ENCODE measurements around the gene CEP44. TPM values are rescaled to one million over a fixed set of nuclear protein-coding genes. Genes with fewer than 3 reads are reported as not detected.

CEP44 gene
- total RNA-seq, 1 donor from 2014 or later = 14.1 TPM

DNA sequence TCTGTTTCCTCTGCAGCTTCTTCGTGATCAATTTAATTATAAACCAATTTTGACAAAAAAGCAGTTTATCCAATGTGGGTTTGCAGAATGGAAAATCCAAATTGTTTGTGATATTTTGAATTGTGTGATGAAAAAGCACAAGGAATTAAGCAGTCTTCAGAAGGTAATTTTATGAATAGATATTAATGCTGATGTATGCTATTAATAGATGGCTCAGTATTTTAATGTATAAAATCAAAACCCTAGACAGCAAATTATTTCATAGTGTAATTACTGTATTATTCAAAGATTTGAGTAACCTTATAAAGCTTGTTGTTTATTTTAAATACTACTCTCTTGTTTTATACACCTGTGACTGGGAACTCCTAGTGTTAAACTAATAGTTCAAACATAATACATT lies 20.0 kb downstream of the CEP44 start:
- no peak for DNase-seq (ENCODE audit: extremely low spot score, unreplicated experiment)
- no peaks in the 10 kb centered on the region for H3K4me1 Mint-ChIP-seq (ENCODE audit: unreplicated experiment)
- peaks cover 5% of the 10 kb centered on the region for H3K9me3 Mint-ChIP-seq (ENCODE audit: unreplicated experiment)
- TF ChIP-seq, protein P1, sequence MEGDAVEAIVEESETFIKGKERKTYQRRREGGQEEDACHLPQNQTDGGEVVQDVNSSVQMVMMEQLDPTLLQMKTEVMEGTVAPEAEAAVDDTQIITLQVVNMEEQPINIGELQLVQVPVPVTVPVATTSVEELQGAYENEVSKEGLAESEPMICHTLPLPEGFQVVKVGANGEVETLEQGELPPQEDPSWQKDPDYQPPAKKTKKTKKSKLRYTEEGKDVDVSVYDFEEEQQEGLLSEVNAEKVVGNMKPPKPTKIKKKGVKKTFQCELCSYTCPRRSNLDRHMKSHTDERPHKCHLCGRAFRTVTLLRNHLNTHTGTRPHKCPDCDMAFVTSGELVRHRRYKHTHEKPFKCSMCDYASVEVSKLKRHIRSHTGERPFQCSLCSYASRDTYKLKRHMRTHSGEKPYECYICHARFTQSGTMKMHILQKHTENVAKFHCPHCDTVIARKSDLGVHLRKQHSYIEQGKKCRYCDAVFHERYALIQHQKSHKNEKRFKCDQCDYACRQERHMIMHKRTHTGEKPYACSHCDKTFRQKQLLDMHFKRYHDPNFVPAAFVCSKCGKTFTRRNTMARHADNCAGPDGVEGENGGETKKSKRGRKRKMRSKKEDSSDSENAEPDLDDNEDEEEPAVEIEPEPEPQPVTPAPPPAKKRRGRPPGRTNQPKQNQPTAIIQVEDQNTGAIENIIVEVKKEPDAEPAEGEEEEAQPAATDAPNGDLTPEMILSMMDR (IDR thresholded peaks at IDR 0.05) = no peak
- H3K27me3 Mint-ChIP-seq (ENCODE audit: unreplicated experiment) = no peaks in the 10 kb centered on the region
- H3K4me3 Mint-ChIP-seq (ENCODE audit: unreplicated experiment) = no peak overlapping the region
- no peak overlapping the region for H3K27ac Mint-ChIP-seq (ENCODE audit: unreplicated experiment)
- peaks cover 32% of the 10 kb centered on the region for H3K36me3 Mint-ChIP-seq (ENCODE audit: unreplicated experiment)

DNA sequence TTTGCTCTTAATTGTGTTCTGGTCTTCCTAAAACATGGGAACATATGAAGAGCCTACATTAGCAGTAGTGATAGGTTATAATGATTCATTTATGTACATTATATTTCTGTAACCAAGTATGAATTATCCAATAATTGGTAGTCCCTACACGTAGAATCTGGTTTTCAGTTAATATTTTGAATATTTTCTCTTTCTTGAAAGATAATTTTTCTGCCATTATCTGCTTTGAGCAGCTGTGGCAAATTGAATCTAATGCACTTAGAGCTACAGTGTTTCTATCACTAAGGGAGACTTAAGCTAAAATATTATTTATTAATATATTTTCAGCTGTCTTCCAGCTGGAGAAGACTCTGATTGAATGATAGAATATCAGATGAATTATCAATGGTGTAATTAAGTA lies 21.0 kb downstream of the CEP44 start:
- no peak overlapping the region for H3K4me3 Mint-ChIP-seq (ENCODE audit: unreplicated experiment)
- no peaks in the 10 kb centered on the region for H3K27me3 Mint-ChIP-seq (ENCODE audit: unreplicated experiment)
- no peak for DNase-seq (ENCODE audit: extremely low spot score, unreplicated experiment)
- H3K36me3 Mint-ChIP-seq (ENCODE audit: unreplicated experiment) = peaks cover 30% of the 10 kb centered on the region
- no peak overlapping the region for H3K27ac Mint-ChIP-seq (ENCODE audit: unreplicated experiment)
- TF ChIP-seq, protein P1 (IDR thresholded peaks at IDR 0.05) = no peak
- peaks cover 5% of the 10 kb centered on the region for H3K9me3 Mint-ChIP-seq (ENCODE audit: unreplicated experiment)
- H3K4me1 Mint-ChIP-seq (ENCODE audit: unreplicated experiment) = no peaks in the 10 kb centered on the region

- no peak for DNase-seq (ENCODE audit: extremely low spot score, unreplicated experiment)
- Mint-ChIP-seq H3K27ac (ENCODE audit: unreplicated experiment) (no peak overlapping the region), H3K36me3 (ENCODE audit: unreplicated experiment) (peaks cover 21% of the 10 kb centered on the region), H3K9me3 (ENCODE audit: unreplicated experiment) (peaks cover 5% of the 10 kb centered on the region), H3K4me3 (ENCODE audit: unreplicated experiment) (no peak overlapping the region), H3K4me1 (ENCODE audit: unreplicated experiment) (no peaks in the 10 kb centered on the region), H3K27me3 (ENCODE audit: unreplicated experiment) (no peaks in the 10 kb centered on the region)
- TF ChIP-seq, protein P1 (IDR thresholded peaks at IDR 0.05) = no peak
Measured at GRCh38 chr4:174305961-174306360, 22.2 kb downstream of the CEP44 start.

GRCh38 chr4:174307694-174308093 lies 24.0 kb downstream of the CEP44 start:
- H3K9me3 Mint-ChIP-seq (ENCODE audit: unreplicated experiment) = peaks cover 5% of the 10 kb centered on the region
- no peaks in the 10 kb centered on the region for H3K27me3 Mint-ChIP-seq (ENCODE audit: unreplicated experiment)
- H3K4me3 Mint-ChIP-seq (ENCODE audit: unreplicated experiment) = no peak overlapping the region
- TF ChIP-seq, protein P1 (IDR thresholded peaks at IDR 0.05) = no peak
- no peak for DNase-seq (ENCODE audit: extremely low spot score, unreplicated experiment)
- no peak overlapping the region for H3K27ac Mint-ChIP-seq (ENCODE audit: unreplicated experiment)
- H3K36me3 Mint-ChIP-seq (ENCODE audit: unreplicated experiment) = peaks cover 19% of the 10 kb centered on the region
- H3K4me1 Mint-ChIP-seq (ENCODE audit: unreplicated experiment) = no peaks in the 10 kb centered on the region

GRCh38 chr4:174312993-174313392 lies 29.3 kb downstream of the CEP44 start:
- H3K36me3 Mint-ChIP-seq (ENCODE audit: unreplicated experiment) = peaks cover 5% of the 10 kb centered on the region
- DNase-seq (ENCODE audit: extremely low spot score, unreplicated experiment) = no peak
- H3K27ac Mint-ChIP-seq (ENCODE audit: unreplicated experiment) = no peak overlapping the region
- H3K9me3 Mint-ChIP-seq (ENCODE audit: unreplicated experiment) = no peaks in the 10 kb centered on the region
- H3K27me3 Mint-ChIP-seq (ENCODE audit: unreplicated experiment) = no peaks in the 10 kb centered on the region
- TF ChIP-seq, protein P1 (IDR thresholded peaks at IDR 0.05) = no peak
- H3K4me1 Mint-ChIP-seq (ENCODE audit: unreplicated experiment) = peaks cover 2% of the 10 kb centered on the region
- no peak overlapping the region for H3K4me3 Mint-ChIP-seq (ENCODE audit: unreplicated experiment)
